Psoas muscle (tissue), 8 donors: ENCODE data around the gene ZIC2. TPM values are rescaled to one million over a fixed set of nuclear protein-coding genes. Genes with fewer than 3 reads are reported as not detected.

Source experiments
- ATAC-seq, 4 donors: fragments of 200-7000 bp; cut with Tn5 transposase; one replicate each; pipeline ENCODE4 v1.9.1; 2020; ENCODE audit warnings: moderate library complexity in 3 of 4, mild to moderate bottlenecking in 2 of 4
- DNase-seq, 2 donors: peaks; one replicate each; pipeline ENCODE4 v3.0.0-alpha.2; 2020
- H3K27ac ChIP-seq: fragments of 200-600 bp; one replicate; pipeline ENCODE4 v1.8.0; 2022
- H3K27me3 ChIP-seq, 3 donors: fragments of 200-600 bp in 1 of 3; one replicate each; pipeline versions ENCODE4 v1.6.1 to v1.8.0; 2013 to 2022; ENCODE audit warnings: low read length in 2 of 3, mild to moderate bottlenecking in 2 of 3, moderate library complexity in 1 of 3; ENCODE audit not compliant: insufficient read depth in 3 of 3
- H3K36me3 ChIP-seq, 2 donors: fragments of 200-600 bp in 1 of 2; one replicate each; pipeline versions ENCODE4 v1.6.1 to v1.8.0; 2013 to 2022; ENCODE audit warnings: low read depth in 1 of 2, mild to moderate bottlenecking in 1 of 2, moderate library complexity in 1 of 2; ENCODE audit not compliant: insufficient read depth in 1 of 2
- H3K4me1 ChIP-seq: fragments of 200-600 bp; one replicate; pipeline ENCODE4 v1.8.0; 2022
- H3K4me3 ChIP-seq: fragments of 200-600 bp; one replicate; pipeline ENCODE4 v1.8.0; 2022; ENCODE audit warnings: mild to moderate bottlenecking
- H3K9me3 ChIP-seq: fragments of 200-600 bp; one replicate; pipeline ENCODE4 v1.8.0; 2022
- CTCF ChIP-seq: fragments of 200-600 bp; IDR thresholded peaks from one replicate; pipeline ENCODE4 v1.8.0; 2022; ENCODE audit warnings: antibody characterized with exemption
- WGBS, 3 donors: extraction: QIAGEN DNeasy Blood & Tissue Kit; methylation state at CpG; one replicate each; pipeline versions ENCODE4 v1.1.6 to v1.1.7; 2013; 5-methylcytosine and 5-hydroxymethylcytosine counted together
- intact Hi-C, 2 donors: fragments of 100-400 bp; cut with DNase I; formaldehyde crosslinking; loops; one replicate each; pipeline versions ENCODE4 v1.11.0 to v1.14.2; 2022
- polyA plus RNA-seq, 3 donors: library from polyadenylated mRNA; stranded (reverse); fragments of 200-250 nt; gene quantifications; one replicate each; pipeline ENCODE4 v1.2.3, GENCODE V29; 2013
- total RNA-seq, 4 donors: library from RNA; stranded (reverse); fragmentation: NEBNext Ultra II Directional in 2 of 4; extraction: Animal tissue kit (Norgen Biotek cat#: 25700) in 2 of 4; gene quantifications; one replicate each; pipeline versions ENCODE4 v1.2.1 to v1.2.4, GENCODE V29; 2021 to 2023
- donor health status: healthy with polysubstance abuse.
- donor health status: DM: no; HTN: no; CAD: no; lungs with moderate emphysema.
- donor health status: Bipolar disorder and iron deficiency.
- donor health status: healthy.
- donor health status: DM: yes; HTN: yes; CAD: no.
- donor health status: DM: no; HTN: no; CAD: no.
- donor health status: DM: no; HTN: no; CAD: no.
- donor health status: DM: yes; HTN: yes; CAD: no.

Gene ZIC2
- total and polyA plus RNA-seq, 7 donors: 0.01 to 0.06 TPM; not detected in 5

- H3K36me3 ChIP-seq: no peaks in the 10 kb centered on the region
- TF ChIP-seq CTCF: no peak
- peaks cover 8 to 100% (median 46%) of the 10 kb centered on the region in 3 donors for H3K27me3 ChIP-seq
- H3K4me1 ChIP-seq: no peaks in the 10 kb centered on the region
- H3K4me3 ChIP-seq: no peak overlapping the region
- intact Hi-C loops: no loop called here
- H3K27ac ChIP-seq: no peak overlapping the region
- 13 to 18% (median 16%) methylated on average over 36 of the region's 36 CpGs for WGBS, 3 donors
- DNase-seq (no peak), ATAC-seq (peak in 1 of 4 donors; percentile 13)
- H3K9me3 ChIP-seq: no peaks in the 10 kb centered on the region
These were observed 10.5 kb downstream of the ZIC2 start for GRCh38 chr13:99991828-99992775.

GRCh38 chr13:99992949-99993351 is 11.4 kb downstream of the ZIC2 start:
- 5 to 20% (median 10%) methylated on average over 3 of the region's 3 CpGs for WGBS, 3 donors
- no peak for TF ChIP-seq CTCF
- Histone ChIP-seq H3K4me1 (no peaks in the 10 kb centered on the region), H3K27ac (no peak overlapping the region), H3K36me3 (no peaks in the 10 kb centered on the region), H3K9me3 (no peaks in the 10 kb centered on the region), H3K27me3 (peaks cover 9 to 100% (median 46%) of the 10 kb centered on the region in 3 donors), H3K4me3 (no peak overlapping the region)
- intact Hi-C loops: no loop called here
- no peak for DNase-seq
- no peak for ATAC-seq

GRCh38 chr13:99993660-99994637 is 12.4 kb downstream of the ZIC2 start:
- ATAC-seq: no peak
- Histone ChIP-seq H3K27me3 (peaks cover 12 to 100% (median 48%) of the 10 kb centered on the region in 3 donors), H3K36me3 (no peaks in the 10 kb centered on the region), H3K4me1 (no peaks in the 10 kb centered on the region), H3K27ac (no peak overlapping the region), H3K9me3 (no peaks in the 10 kb centered on the region), H3K4me3 (no peak overlapping the region)
- no peak for TF ChIP-seq CTCF
- intact Hi-C loops: no loop called here
- DNase-seq: no peak
- 14 to 21% (median 18%) methylated on average over 9 of the region's 9 CpGs for WGBS, 3 donors

GRCh38 chr13:99994638-99995020 is 13.0 kb downstream of the ZIC2 start:
- Histone ChIP-seq H3K4me1 (no peaks in the 10 kb centered on the region), H3K27ac (no peak overlapping the region), H3K27me3 (peaks cover 12 to 100% (median 44%) of the 10 kb centered on the region in 3 donors), H3K4me3 (no peak overlapping the region), H3K36me3 (no peaks in the 10 kb centered on the region), H3K9me3 (no peaks in the 10 kb centered on the region)
- DNase-seq (no peak), ATAC-seq (no peak)
- no peak for TF ChIP-seq CTCF
- intact Hi-C loops: loop anchor here in 1 of 2 donors (5.0 kb wide), 1 partner anchor 37 kb away; no protein-coding TSS in a partner anchor
- WGBS, 3 donors: 19 to 30% (median 20%) methylated on average over 1 of the region's 1 CpG
